T-helper 2 cell treated with Interferon-gamma antibody and Interleukin-4, amounts not matched to agents 100 ng/mL and 5 ng/mL, for 36 hours (primary cell): ENCODE results near the gene AP2B1. TPM values are rescaled to one million over a fixed set of nuclear protein-coding genes. Genes with fewer than 3 reads are reported as not detected.

Experiments
- intact Hi-C: fragments of 100-400 bp; cut with micrococcal nuclease; formaldehyde crosslinking; loops from one replicate; pipeline ENCODE4 v1.15.1; 2023
- total RNA-seq: library from RNA; stranded (reverse); gene quantifications from 2 replicates; pipeline ENCODE4 v1.2.3, GENCODE V29; 2022

AP2B1 gene
- total RNA-seq, 1 donor from 2014 or later, result 213 TPM

GRCh38 chr17:35726127-35726952 lies 139.2 kb downstream of the AP2B1 start:
- intact Hi-C loops, result no loop called here

GRCh38 chr17:35726953-35727460 lies 139.9 kb downstream of the AP2B1 start:
- intact Hi-C loops, result no loop called here

- intact Hi-C loops, result no loop called here
These were observed 140.5 kb downstream of the AP2B1 start for GRCh38 chr17:35727635-35728034.

GRCh38 chr17:35728551-35728950 lies 141.4 kb downstream of the AP2B1 start:
- intact Hi-C loops, result no loop called here

- intact Hi-C loops, result no loop called here
These were observed 142.3 kb downstream of the AP2B1 start for GRCh38 chr17:35729405-35729833.

GRCh38 chr17:35730400-35731005 lies 143.4 kb downstream of the AP2B1 start:
- intact Hi-C loops, result no loop called here

GRCh38 chr17:35731239-35731916 lies 144.3 kb downstream of the AP2B1 start, which contains the start of gene RASL10B:
Gene RASL10B, plus strand, starts transcription at chr17:35731639. Its CDS starts 3,546 bp downstream, at chr17:35735185.
- intact Hi-C loops, result no loop called here

GRCh38 chr17:35731917-35732805 lies 145.0 kb downstream of the AP2B1 start:
- intact Hi-C loops, result no loop called here

GRCh38 chr17:35732806-35733136 lies 145.6 kb downstream of the AP2B1 start:
- intact Hi-C loops, result no loop called here

GRCh38 chr17:35733366-35733765 lies 146.2 kb downstream of the AP2B1 start:
- intact Hi-C loops, result no loop called here

- intact Hi-C loops, result no loop called here
These were observed 147.3 kb downstream of the AP2B1 start for GRCh38 chr17:35734396-35734795.

- intact Hi-C loops, result no loop called here
These were observed 148.1 kb downstream of the AP2B1 start for GRCh38 chr17:35735036-35735805.

GRCh38 chr17:35736236-35736635 lies 149.1 kb downstream of the AP2B1 start:
- intact Hi-C loops, result no loop called here

GRCh38 chr17:35738519-35739133 lies 151.5 kb downstream of the AP2B1 start:
- intact Hi-C loops, result no loop called here

GRCh38 chr17:35740216-35740615 lies 153.1 kb downstream of the AP2B1 start:
- intact Hi-C loops, result loop anchor here (10.0 kb wide), 1 partner anchor 595 kb away; the partner anchor contains the start of genes NLE1 and UNC45B

- intact Hi-C loops, result loop anchor here (10.0 kb wide), 1 partner anchor 596 kb away; the partner anchor contains the start of genes NLE1 and UNC45B
These were observed 154.1 kb downstream of the AP2B1 start for GRCh38 chr17:35740997-35741931.

GRCh38 chr17:35742496-35742895 lies 155.4 kb downstream of the AP2B1 start:
- intact Hi-C loops, result loop anchor here (10.0 kb wide), 1 partner anchor 598 kb away; the partner anchor contains the start of genes NLE1 and UNC45B

GRCh38 chr17:35742896-35743477 lies 155.9 kb downstream of the AP2B1 start:
- intact Hi-C loops, result loop anchor here (10.0 kb wide), 1 partner anchor 598 kb away; the partner anchor contains the start of genes NLE1 and UNC45B
